ENCODE results near the gene BRCA1. TPM values are rescaled to one million over a fixed set of nuclear protein-coding genes. Genes with fewer than 3 reads are reported as not detected.
"Not testable (repeated sequence)": the region's sequence is repeated elsewhere in the genome, so short reads cannot be mapped to it uniquely, and the experiment has no call there.

BRCA1 gene
- total RNA-seq, 4 donors from 2014 or later = 1.2 to 30.7 (median 15.4) TPM

- intact Hi-C loops (cut with DNase I; ENCODE audit: low total_unique reads) = no loop called here
- H3K4me1 ChIP-seq = no peaks in the 10 kb centered on the region
- peak within 1 kb of the TSS; percentile 65 to 72 for H3K4me3 ChIP-seq
- TF ChIP-seq POLR2A (IDR thresholded peaks at IDR 0.05) = peak; percentile 31 to 56
- TF ChIP-seq, protein P1, sequence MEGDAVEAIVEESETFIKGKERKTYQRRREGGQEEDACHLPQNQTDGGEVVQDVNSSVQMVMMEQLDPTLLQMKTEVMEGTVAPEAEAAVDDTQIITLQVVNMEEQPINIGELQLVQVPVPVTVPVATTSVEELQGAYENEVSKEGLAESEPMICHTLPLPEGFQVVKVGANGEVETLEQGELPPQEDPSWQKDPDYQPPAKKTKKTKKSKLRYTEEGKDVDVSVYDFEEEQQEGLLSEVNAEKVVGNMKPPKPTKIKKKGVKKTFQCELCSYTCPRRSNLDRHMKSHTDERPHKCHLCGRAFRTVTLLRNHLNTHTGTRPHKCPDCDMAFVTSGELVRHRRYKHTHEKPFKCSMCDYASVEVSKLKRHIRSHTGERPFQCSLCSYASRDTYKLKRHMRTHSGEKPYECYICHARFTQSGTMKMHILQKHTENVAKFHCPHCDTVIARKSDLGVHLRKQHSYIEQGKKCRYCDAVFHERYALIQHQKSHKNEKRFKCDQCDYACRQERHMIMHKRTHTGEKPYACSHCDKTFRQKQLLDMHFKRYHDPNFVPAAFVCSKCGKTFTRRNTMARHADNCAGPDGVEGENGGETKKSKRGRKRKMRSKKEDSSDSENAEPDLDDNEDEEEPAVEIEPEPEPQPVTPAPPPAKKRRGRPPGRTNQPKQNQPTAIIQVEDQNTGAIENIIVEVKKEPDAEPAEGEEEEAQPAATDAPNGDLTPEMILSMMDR (IDR thresholded peaks at IDR 0.05) = peak; percentile 55 to 69 (median 64)
- H3K9me3 ChIP-seq = no peaks in the 10 kb centered on the region
- no peaks in the 10 kb centered on the region for H3K36me3 ChIP-seq
- peak; percentile 87 to 88 for DNase-seq
- H3K27ac ChIP-seq = peak within 1 kb of the TSS; percentile 96 to 97
- H3K27me3 ChIP-seq = no peaks in the 10 kb centered on the region
Measured at GRCh38 chr17:43006639-43007551, 118.3 kb downstream of the BRCA1 start, which contains the start of gene IFI35. Gene IFI35 (plus strand): TSS chr17:43006784. CDS start chr17:43006948, 164 bp downstream.

DNA sequence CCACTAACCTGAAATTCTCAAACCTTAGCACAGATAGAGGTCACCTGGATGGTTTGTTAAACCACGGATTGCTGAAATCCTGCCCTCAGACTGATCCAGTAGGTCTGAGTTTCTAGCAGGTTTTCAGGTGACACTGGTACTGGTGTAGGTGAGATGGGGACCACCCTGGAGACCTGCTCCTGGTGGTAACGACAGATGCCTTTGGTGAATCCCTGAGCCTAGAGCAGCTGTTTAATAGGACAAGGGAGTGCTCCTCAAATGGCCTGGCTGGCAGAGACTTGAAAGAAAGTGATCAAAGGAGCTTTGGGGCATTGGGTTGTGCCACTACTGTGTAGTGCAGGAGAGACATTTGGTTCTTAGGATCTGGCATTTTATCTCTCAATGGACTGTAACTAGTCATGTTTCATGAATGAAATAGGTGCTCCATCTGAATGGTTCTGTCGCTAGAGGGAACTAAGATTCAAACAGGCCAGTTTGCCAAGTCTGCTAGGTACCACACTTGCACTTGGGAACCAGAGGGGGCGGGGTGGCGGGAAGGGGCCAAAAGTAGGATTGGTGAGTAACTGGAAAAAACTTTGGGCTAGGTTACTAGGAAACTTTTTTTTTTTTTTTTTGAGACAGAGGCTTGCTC, 121.5 kb downstream of the BRCA1 start:
- no peak overlapping the region for H3K4me3 ChIP-seq
- no peaks in the 10 kb centered on the region for H3K9me3 ChIP-seq
- intact Hi-C loops (cut with DNase I; ENCODE audit: low total_unique reads) = no loop called here
- H3K27me3 ChIP-seq = no peaks in the 10 kb centered on the region
- H3K4me1 ChIP-seq = no peaks in the 10 kb centered on the region
- TF ChIP-seq POLR2A (IDR thresholded peaks at IDR 0.05) = no peak
- TF ChIP-seq, protein P1 (IDR thresholded peaks at IDR 0.05) = no peak
- no peak for DNase-seq
- no peaks in the 10 kb centered on the region for H3K36me3 ChIP-seq
- H3K27ac ChIP-seq = no peak overlapping the region

DNA sequence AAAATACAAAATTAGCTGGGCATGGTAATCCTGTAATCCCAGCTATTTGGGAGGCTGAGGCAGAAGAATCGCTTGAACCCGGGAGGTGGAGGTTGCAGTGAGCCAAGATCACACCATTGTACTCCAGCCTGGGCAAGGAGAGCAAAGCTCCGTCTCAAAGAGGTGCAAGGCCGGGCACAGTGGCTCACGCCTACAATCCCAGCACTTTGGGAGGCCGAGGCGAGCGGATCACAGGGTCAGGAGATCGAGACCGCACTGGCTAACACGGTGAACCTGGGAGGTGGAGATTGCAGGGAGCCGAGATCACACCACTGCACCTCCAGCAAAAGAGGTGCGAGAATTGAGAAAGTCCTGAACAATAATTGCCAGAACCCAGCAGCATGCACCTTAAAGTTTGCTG, 124.3 kb downstream of the BRCA1 start:
- H3K36me3 ChIP-seq; intact Hi-C loops (cut with DNase I; ENCODE audit: low total_unique reads): not testable (repeated sequence)

DNA sequence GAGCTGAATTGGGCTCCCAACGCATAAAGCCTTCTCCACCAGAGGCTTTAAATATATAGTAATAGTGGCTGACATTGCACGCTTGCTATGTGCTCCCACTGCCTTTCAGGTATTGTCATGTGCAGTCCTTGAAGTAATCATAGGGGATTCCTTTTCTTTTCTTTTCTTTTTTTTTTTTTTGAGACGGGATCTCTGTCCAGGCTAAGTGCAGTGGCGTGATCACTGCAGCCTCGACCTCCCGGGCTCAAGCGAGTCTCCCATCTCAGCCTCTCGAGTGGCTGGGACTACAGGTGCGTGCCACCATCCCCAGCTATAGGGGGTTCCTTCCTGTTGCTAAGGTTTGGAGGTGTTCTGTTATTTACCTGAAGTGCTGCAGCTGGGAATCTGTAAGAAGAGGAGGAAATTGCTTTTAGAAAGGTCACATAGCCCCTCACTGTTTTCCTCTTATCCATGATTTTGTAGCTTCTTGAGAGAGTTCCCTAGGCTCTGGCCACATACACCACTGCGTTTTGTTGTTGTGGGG, 126.1 kb downstream of the BRCA1 start:
- DNase-seq = no peak
- intact Hi-C loops (cut with DNase I; ENCODE audit: low total_unique reads) = no loop called here
- H3K36me3 ChIP-seq = no peaks in the 10 kb centered on the region

More for the DNA sequence above, 124.3 kb downstream of the BRCA1 start:
- not testable (repeated sequence) for H3K27ac ChIP-seq, H3K4me3 ChIP-seq, H3K9me3 ChIP-seq, H3K4me1 ChIP-seq, DNase-seq, H3K27me3 ChIP-seq

More for the DNA sequence above, 126.1 kb downstream of the BRCA1 start:
- Histone ChIP-seq H3K4me1 (peaks cover 0 to 5% of the 10 kb centered on the region in 2 donors), H3K27me3 (no peaks in the 10 kb centered on the region), H3K4me3 (peak overlapping the region; percentile 65 to 76), H3K27ac (peak overlapping the region; percentile 82 to 93), H3K9me3 (no peaks in the 10 kb centered on the region)
- TF ChIP-seq, protein P1 (IDR thresholded peaks at IDR 0.05) = no peak
- TF ChIP-seq POLR2A (IDR thresholded peaks at IDR 0.05) = no peak

All from uterus (tissue), 4 donors.